Measurements from ENCODE around the gene OR51B5.
"Not testable (repeated sequence)": the region's sequence is repeated elsewhere in the genome, so short reads cannot be mapped to it uniquely, and the experiment has no call there.

The OR51B5 gene, protein sequence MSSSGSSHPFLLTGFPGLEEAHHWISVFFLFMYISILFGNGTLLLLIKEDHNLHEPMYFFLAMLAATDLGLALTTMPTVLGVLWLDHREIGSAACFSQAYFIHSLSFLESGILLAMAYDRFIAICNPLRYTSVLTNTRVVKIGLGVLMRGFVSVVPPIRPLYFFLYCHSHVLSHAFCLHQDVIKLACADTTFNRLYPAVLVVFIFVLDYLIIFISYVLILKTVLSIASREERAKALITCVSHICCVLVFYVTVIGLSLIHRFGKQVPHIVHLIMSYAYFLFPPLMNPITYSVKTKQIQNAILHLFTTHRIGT

GRCh38 chr11:5343474-5344335, at the start of gene OR51B5:
Gene OR51B5, minus strand, starts transcription at chr11:5343524. Its CDS starts 0 bp downstream, at chr11:5343524.
- DNase-seq (ENCODE audit: low read depth): no peak

- no peak for DNase-seq (ENCODE audit: low read depth)
These were observed 46.9 kb upstream of the OR51B5 start for GRCh38 chr11:5390210-5390609.

DNA sequence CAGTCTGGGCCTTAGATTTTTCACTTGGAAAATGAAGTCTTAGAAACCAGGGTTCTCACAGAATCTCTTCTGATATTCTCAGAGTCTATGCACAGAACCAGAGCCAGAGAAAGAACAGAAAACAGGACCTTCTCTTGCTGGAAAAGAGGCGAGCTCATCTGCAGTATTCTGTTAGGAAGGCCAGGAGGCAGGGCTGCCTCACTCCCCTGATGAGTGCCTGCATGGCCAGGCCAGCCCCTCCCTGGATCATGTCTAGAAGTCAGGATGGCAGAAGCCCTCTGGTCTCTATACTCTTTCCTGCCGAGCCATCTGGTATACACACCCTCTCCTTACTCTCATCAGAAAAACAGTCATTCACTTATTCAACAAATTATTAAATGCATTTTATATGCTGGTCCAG, 41.0 kb upstream of the OR51B5 start:
- no peak for DNase-seq (ENCODE audit: low read depth)

- DNase-seq (ENCODE audit: low read depth): no peak
These were observed 40.3 kb upstream of the OR51B5 start, which contains the start of gene OR51M1 for GRCh38 chr11:5383576-5383975. Gene OR51M1, plus strand, starts transcription at chr11:5383812. Its CDS starts 5,587 bp downstream, at chr11:5389399.

DNA sequence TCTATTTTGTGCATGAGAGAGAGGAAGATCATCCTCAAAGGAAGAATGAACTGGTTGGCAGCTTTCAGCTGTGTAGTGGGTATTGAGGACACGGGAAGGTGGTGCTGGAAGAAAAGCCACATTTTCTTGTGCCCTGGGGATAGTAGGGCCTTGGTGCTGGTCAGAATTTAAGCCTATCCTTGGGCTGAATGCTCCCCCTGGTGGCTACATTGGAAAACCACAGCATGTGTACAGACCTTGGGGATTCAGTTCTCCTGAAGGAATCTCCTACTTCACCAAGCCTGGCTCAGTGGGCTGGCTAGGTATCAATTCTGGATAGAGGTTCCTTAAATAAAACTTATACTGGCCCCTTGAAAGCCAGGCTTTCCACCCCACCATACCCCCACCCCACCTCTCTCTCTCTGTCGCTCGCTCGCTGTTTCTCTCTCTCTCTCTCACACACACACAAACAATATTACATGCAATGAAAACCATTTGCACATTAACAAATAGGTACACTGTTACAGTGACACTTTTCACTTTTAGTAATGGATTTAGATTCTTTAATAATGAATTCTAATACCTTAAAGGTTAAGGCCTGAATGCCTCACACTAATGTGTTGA, 37.5 kb upstream of the OR51B5 start:
- DNase-seq (ENCODE audit: low read depth): no peak

DNA sequence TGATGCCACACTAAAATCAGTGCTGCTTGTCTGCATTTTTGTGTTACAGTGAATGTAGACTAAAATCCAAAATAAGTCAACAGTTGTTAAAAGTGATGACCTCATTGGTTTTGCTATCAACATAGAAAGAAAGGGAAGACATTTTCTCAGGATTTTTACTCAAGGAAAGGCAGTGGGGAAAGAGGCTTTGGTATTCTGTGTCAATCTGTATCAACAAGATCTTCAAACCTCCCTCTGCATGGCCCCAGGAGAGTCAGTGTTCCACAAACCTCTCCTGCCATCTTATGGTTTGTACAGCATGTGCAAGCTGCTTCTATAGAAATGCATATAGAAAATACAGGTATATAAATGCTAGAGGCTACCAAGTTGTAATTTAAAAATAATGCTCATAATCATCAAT, 26.5 kb upstream of the OR51B5 start:
- DNase-seq (ENCODE audit: low read depth): no peak

- no peak for DNase-seq (ENCODE audit: low read depth)
These were observed 25.2 kb upstream of the OR51B5 start for GRCh38 chr11:5368502-5369043.

GRCh38 chr11:5367448-5368074, 24.2 kb upstream of the OR51B5 start:
- no peak for DNase-seq (ENCODE audit: low read depth)

- DNase-seq (ENCODE audit: low read depth): no peak
These were observed 23.5 kb upstream of the OR51B5 start for GRCh38 chr11:5366856-5367255.

GRCh38 chr11:5366365-5366764, 23.0 kb upstream of the OR51B5 start:
- not testable (repeated sequence) for DNase-seq (ENCODE audit: low read depth)

- DNase-seq (ENCODE audit: low read depth): no peak
These were observed 20.9 kb upstream of the OR51B5 start for GRCh38 chr11:5364214-5364613.

- no peak for DNase-seq (ENCODE audit: low read depth)
These were observed 20.4 kb upstream of the OR51B5 start for GRCh38 chr11:5363679-5364078.

DNA sequence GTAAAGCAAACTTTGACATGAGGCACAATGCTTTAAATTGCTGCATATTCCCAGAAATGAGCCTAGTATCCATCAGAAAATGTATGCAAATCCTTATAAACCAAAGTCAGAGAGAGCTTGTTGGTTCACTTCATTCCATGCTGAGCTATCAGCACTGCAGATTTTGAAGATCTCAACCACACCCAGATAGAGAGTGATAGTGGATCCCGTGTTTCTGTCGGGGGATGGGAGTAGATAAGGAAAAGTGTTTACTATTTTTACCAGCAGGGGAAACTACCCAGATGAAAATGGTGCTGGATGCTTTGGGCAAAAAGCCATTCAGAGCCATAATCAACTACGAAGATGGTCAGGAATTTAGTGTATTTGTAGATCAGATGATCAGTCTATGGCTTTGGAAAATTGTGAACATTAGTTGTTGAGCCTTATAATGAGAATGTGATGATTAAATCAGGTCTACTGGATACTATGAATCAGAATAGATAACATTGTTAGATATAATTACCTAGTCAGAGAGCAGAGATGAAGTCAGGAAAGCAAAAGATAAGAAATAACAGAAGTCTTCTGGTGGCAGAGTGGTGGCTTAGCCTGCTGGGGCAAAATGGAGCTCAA, 18.8 kb upstream of the OR51B5 start:
- DNase-seq (ENCODE audit: low read depth): no peak

DNA sequence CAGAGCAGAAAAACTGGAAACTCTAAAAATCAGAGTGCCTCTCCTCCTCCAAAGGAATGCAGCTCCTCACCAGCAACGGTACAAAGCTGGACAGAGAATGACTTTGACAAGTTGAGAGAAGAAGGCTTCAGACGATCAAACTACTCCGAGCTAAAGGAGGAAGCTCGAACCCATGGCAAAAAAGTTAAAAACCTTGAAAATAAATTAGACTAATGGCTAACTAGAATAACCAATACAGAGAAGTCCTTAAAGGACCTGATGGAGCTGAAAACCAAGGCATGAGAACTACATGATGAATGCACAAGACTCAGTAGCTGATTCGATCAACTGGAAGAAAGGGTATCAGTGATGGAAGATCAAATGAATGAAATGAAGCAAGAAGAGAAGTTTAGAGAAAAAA, 12.7 kb upstream of the OR51B5 start:
- DNase-seq (ENCODE audit: low read depth): not testable (repeated sequence)

DNA sequence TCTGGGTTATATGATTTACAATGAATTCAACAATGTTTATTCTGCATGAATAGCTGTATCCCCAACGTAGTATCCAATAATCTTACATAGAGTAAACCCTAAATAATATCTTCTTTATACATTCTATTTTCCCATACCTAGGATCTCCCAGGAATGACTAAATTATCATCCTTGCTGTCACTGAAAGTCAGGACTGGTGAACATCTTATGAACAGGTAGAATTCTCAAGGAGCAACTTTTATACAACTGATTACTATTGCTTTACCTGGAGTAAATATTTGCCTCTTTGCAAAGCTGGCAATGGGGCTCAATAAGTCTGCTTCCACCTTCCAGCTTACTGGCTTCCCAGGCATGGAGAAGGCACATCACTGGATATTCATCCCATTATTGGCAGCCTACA, 7.9 kb upstream of the OR51B5 start, which contains the start of gene OR51B6:
Gene OR51B6, plus strand, starts transcription at position 301 of the 400 bp plus-strand sequence. Its CDS starts 0 bp downstream, at position 301.
- no peak for DNase-seq (ENCODE audit: low read depth)

GRCh38 chr11:5349550-5349949, 6.2 kb upstream of the OR51B5 start:
- no peak for DNase-seq (ENCODE audit: low read depth)

DNA sequence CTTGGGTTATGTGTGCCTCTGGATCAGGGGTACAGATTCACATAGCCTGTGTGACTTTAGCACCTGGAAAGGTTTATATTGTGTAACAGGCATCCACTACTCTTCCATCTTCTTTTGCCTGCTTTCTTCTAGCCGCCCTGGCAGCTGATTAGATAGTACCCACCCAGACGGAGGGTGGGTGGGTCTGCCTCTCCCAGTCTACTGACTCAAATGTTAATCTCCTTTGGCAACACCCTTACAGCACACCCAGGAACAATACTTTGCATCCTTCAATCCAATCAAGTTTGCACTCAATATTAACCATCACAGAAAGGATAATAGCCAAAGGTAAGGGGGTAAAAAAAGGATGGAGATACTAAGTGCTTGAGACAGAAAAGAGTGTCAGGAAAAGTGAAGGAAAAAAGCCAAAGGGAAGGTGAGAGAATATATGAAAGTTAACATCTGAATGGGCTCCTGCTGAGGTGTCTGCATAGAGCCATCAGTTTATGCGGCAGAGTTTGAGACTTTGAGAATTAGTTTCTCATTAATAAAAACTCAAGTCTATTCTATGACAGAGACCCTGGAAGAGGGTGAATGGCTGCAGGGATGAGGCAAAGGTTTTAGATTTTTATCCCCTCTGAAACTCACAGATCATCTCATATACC, 5.3 kb upstream of the OR51B5 start:
- no peak for DNase-seq (ENCODE audit: low read depth)

DNA sequence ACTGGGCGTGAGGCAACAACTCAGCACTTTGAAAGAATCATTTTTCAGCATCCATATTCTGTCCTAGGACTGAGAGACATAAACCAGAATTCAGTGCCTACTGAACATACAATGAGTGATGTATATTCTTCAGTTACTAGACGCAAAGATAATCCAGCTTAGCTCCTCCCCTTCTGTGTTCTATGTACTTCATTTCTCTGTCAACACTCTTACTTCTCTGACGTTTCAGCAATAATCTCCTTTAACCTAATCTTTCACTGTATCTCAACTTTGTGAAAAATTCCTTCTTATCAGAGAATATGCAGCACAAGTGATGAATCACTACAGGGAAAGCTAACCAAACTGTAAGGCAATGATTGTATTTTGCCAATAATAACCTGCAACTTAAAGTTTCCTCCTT, 2.5 kb upstream of the OR51B5 start:
- no peak for DNase-seq (ENCODE audit: low read depth)

GRCh38 chr11:5339771-5340322, 3.5 kb downstream of the OR51B5 start:
- no peak for DNase-seq (ENCODE audit: low read depth)

DNA sequence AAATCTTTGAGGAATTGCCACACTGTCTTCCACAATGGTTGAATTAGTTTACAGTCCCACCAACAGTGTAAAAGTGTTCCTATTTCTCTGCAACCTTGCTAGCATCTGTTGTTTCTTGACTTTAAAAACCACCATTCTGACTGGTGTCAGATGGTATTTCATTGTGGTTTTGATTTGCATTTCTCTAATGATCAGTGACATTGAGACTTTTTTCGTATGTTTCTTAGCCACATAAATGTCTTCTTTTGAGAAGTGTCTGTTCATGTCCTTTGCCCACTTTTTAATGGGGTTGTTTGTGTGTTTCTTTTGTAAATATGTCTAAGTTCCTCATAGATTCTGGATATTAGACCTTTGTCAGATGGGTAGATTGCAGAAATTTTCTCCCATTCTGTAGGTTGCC, 6.1 kb downstream of the OR51B5 start:
- not testable (repeated sequence) for DNase-seq (ENCODE audit: low read depth)

- no peak for DNase-seq (ENCODE audit: low read depth)
These were observed 7.0 kb downstream of the OR51B5 start for GRCh38 chr11:5336331-5336730.

All from stimulated activated CD8-positive, alpha-beta memory T cell treated with anti-CD3 and anti-CD28 coated beads, Interleukin-12 subunit alpha, Interleukin-12 subunit beta, amount 100 ng/mL, for 4 hours (primary cell).